ENCODE measurements around the gene MEGF11.

MEGF11 gene

DNA sequence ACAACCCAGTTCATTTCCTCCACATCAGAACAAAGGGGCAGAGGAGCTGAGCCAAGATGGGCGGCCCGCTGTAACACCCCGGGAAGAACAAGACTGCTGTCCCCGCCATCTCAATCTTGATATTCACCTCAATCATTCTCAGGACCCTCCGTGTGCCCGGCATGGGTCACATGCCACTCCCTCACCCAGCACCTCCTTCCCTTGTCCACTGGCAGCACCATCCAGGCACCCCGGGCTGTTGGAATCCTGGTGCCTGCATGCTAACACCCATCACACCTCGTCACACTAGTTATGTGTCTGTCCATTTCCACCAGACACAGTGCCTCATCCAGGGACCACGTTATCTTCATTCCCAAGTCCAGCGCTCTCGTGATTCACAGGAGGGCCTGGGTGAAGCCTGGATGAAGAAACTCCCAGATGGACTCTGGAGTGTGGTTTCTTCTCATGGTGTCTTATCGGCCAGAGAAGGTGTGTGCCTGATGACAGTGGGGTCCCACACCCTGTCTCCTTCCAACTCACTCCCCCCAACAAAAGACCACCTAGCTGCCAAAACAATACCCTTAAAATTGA lies 16.7 kb downstream of the MEGF11 start:
- Histone ChIP-seq H3K27me3 (no peaks in the 10 kb centered on the region), H3K4me1 (no peaks in the 10 kb centered on the region), H3K4me3 (no peak overlapping the region), H3K36me3 (no peaks in the 10 kb centered on the region), H3K4me2 (no peak overlapping the region), H3K9ac (no peak overlapping the region), H3K27ac (no peak overlapping the region), H4K20me1 (no peaks in the 10 kb centered on the region), H3K9me3 (replicated peaks in 1 of 11) (no peaks in the 10 kb centered on the region)
- TF ChIP-seq Cebpa-rat (IDR thresholded peaks at IDR 0.05): no peak

DNA sequence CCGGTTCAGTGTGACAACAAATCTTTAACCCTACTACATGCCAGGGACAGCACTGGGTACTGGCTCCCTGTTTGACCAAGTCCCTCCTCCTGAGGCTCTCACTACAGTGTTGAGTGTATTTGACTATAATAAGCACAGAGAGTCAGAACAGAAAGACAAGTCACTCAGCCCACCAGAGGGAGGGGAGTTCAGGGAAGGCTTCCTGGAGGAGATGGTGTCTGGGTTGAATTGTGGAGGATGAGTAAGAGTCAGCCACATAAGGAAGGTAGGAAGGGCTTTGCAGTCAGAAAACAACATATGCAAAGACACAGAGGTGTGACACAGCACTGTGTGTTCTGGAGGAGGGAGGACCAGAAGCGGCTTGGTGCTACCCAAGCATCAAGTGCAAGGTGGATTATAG lies 17.7 kb downstream of the MEGF11 start:
- Histone ChIP-seq H3K4me1 (no peaks in the 10 kb centered on the region), H3K9ac (no peak overlapping the region), H3K27me3 (no peaks in the 10 kb centered on the region), H3K4me2 (no peak overlapping the region), H3K4me3 (no peak overlapping the region), H3K27ac (no peak overlapping the region), H4K20me1 (no peaks in the 10 kb centered on the region), H3K9me3 (replicated peaks in 1 of 11) (no peaks in the 10 kb centered on the region), H3K36me3 (no peaks in the 10 kb centered on the region)
- no peak for TF ChIP-seq Cebpa-rat (IDR thresholded peaks at IDR 0.05)

DNA sequence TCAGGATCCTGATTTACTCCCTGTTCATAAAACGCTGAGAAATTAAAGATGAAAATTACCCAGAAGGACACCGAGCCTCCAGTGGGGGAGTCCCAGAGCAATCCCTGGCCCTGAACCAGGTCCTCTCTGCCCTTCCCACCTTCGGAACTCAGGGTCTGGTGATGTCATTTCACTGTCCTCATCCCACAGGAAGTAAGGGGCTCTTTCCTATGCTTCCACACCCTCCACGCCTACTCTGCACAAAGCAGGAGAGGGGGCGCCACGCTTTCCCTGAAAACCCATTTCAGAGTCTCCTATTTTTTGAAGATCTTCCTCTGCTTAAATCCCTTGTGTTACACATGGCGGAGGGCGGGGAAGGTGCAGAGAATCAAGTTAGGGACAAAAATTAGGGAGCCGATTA lies 18.8 kb downstream of the MEGF11 start:
- TF ChIP-seq Cebpa-rat (IDR thresholded peaks at IDR 0.05): no peak
- Histone ChIP-seq H4K20me1 (no peaks in the 10 kb centered on the region), H3K9ac (no peak overlapping the region), H3K36me3 (no peaks in the 10 kb centered on the region), H3K4me2 (no peak overlapping the region), H3K27ac (no peak overlapping the region), H3K27me3 (no peaks in the 10 kb centered on the region), H3K9me3 (replicated peaks in 1 of 11) (no peaks in the 10 kb centered on the region), H3K4me1 (peaks cover 0 to 6% (median 4%) of the 10 kb centered on the region in 10 experiments; a peak in 13 of 20 replicates), H3K4me3 (no peak overlapping the region)

DNA sequence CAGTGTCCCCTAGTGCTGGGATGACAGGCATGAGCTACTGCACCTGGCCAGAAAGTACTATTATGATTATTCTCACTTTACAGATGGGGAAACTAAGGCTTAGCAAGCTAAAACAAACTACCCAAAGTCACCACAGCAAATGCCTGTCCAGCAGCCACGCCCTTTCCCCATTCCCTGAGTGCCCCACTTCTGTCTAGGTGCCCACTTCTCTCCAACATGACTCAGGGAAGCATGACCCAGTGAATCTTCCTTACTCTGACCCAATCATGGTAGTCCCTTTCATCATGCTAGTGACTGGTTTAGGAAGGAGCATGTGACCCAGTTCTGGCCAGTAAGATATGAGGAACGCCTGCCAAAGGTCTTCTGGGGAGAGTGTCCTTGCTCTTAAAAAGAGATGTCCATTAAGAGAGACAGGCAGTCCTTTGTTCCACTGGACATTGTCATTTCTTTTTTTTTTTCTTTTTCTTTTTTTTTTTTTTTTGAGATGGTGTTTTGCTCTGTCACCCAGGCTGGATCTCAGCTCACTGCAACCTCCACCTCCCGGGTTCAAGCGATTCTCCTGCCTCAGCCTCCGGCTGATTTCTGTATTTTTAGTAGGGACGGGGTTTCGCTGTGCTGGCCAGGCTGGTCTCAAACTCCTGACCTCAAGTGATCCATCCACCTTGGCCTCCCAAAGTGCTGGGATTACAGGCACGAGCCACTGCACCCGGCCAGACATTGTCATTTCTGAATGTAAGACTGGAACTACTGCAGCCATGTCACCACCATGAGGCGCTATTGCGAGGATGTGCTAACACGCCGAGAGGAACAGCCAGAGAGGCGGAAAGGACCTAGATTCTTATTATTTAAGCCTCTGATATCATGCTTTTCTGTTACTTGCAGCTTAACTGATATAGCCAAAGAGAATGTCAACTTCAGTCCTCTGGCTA lies 19.8 kb downstream of the MEGF11 start:
- Histone ChIP-seq H3K9ac (no peak overlapping the region), H3K36me3 (no peaks in the 10 kb centered on the region), H4K20me1 (no peaks in the 10 kb centered on the region), H3K9me3 (replicated peaks in 1 of 11) (peaks cover 0 to 4% (median 0%) of the 10 kb centered on the region in 11 experiments; a peak in 2 of 22 replicates), H3K4me1 (peaks cover 0 to 10% (median 9%) of the 10 kb centered on the region in 10 experiments; a peak in 14 of 20 replicates), H3K27ac (no peak overlapping the region), H3K4me3 (no peak overlapping the region), H3K27me3 (no peaks in the 10 kb centered on the region), H3K4me2 (peak overlapping the region in 1 of 11 experiments; percentile 35; a peak in 1 of 22 replicates)
- TF ChIP-seq Cebpa-rat (IDR thresholded peaks at IDR 0.05): no peak

DNA sequence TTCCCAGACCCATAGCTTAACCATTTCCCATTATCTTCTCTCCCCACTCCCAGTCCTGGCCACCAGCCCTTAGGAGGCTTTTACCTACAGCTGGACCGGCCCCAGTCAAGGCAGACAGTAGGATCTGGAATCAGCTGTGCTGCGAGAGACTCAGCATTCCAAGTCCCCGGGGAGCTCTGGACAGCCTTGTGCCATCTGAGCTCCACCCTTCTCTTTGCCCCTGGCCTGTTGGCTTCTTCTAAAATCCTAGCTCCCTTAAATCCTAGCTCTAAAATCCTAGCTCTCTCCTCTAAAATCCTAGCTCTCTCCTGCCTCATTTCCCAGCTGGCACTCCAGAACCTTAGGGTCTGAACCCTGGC lies 21.3 kb downstream of the MEGF11 start:
- Histone ChIP-seq H4K20me1 (no peaks in the 10 kb centered on the region), H3K27me3 (no peaks in the 10 kb centered on the region), H3K9me3 (replicated peaks in 1 of 11) (peaks cover 0 to 11% (median 0%) of the 10 kb centered on the region in 11 experiments; a peak in 2 of 22 replicates), H3K4me1 (peaks cover 0 to 10% (median 9%) of the 10 kb centered on the region in 10 experiments; a peak in 14 of 20 replicates), H3K9ac (no peak overlapping the region), H3K4me3 (no peak overlapping the region), H3K27ac (no peak overlapping the region), H3K36me3 (no peaks in the 10 kb centered on the region), H3K4me2 (no peak overlapping the region)
- no peak for TF ChIP-seq Cebpa-rat (IDR thresholded peaks at IDR 0.05)

DNA sequence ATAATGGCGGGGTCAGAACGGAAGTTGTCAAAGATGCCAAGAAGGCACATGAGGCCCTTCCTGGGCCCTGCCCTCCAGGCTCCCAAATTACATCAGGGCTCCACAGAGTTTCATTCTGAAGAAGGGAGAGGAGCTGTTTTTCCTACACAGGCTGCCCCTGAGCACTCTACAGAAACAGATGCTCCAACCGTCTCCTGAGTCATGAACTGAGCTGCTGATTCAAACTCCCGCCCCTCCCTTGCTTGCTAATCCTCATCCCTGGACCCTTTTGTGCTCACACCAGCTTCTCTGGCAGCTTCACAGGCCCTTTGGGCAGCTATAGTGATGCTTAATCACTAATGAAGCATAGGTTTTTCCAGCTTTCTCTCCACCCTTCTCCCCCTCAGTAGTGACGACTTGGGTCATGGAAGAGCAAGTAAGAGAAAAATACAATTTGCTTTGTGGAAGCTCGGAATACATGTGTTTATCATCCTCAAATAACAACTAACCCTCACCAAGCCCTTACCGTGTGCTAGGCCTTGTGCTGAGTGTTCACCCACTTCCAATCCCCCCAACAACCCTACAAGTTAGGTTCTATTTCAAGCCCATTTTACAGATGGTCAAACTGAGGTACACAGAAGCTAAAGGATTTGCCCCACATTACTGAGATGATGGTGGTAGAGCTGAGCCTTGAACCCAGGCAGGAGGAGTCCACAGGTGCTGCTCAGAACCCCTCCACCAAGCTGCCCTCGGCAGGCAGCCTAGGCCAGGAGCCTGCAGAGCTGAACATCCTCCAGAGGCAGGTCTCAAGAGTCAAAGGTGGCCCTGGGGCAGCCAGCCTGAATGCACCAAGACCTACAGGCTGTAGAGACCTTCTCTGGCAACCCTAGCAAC lies 21.9 kb downstream of the MEGF11 start:
- H3K27ac ChIP-seq: no peak overlapping the region
- TF ChIP-seq Cebpa-rat (IDR thresholded peaks at IDR 0.05): no peak
- peaks cover 0 to 10% (median 9%) of the 10 kb centered on the region in 10 experiments; a peak in 14 of 20 replicates for H3K4me1 ChIP-seq
- no peak overlapping the region for H3K4me2 ChIP-seq
- no peak overlapping the region for H3K4me3 ChIP-seq
- H3K27me3 ChIP-seq: no peaks in the 10 kb centered on the region
- H3K36me3 ChIP-seq: no peaks in the 10 kb centered on the region
- no peak overlapping the region for H3K9ac ChIP-seq
- no peaks in the 10 kb centered on the region for H4K20me1 ChIP-seq
- H3K9me3 ChIP-seq (replicated peaks in 1 of 11): peaks cover 0 to 11% (median 0%) of the 10 kb centered on the region in 11 experiments; a peak in 2 of 22 replicates

- TF ChIP-seq Cebpa-rat (IDR thresholded peaks at IDR 0.05): no peak
- H3K27me3 ChIP-seq: no peaks in the 10 kb centered on the region
- H3K9ac ChIP-seq: no peak overlapping the region
- peaks cover 0 to 10% (median 9%) of the 10 kb centered on the region in 10 experiments; a peak in 14 of 20 replicates for H3K4me1 ChIP-seq
- peak overlapping the region in 8 of 11 experiments; percentile 17 to 41 (median 32); a peak in 14 of 22 replicates for H3K4me2 ChIP-seq
- no peak overlapping the region for H3K27ac ChIP-seq
- H3K4me3 ChIP-seq: no peak overlapping the region
- H3K9me3 ChIP-seq (replicated peaks in 1 of 11): peaks cover 0 to 11% (median 0%) of the 10 kb centered on the region in 11 experiments; a peak in 2 of 22 replicates
- no peaks in the 10 kb centered on the region for H4K20me1 ChIP-seq
- H3K36me3 ChIP-seq: no peaks in the 10 kb centered on the region
Observed at GRCh38 chr15:66229790-66230465, 23.6 kb downstream of the MEGF11 start.

Measured in BLaER1 treated with 17β-estradiol and CSF1 and Interleukin-3, amounts not matched to agents 10 nM and 100 nM (cell line).